Measurements from ENCODE around the gene OTUD3. TPM values are rescaled to one million over a fixed set of nuclear protein-coding genes. Genes with fewer than 3 reads are reported as not detected.

Gene OTUD3
- total and polyA plus RNA-seq, 2 of the 13 experiments (the other 11 are each of a cell fraction or from before 2014, with no cell fraction given) = 5.2 to 7.5 TPM

- TF ChIP-seq UBTF (CRISPR knock-in tag; IDR thresholded peaks at IDR 0.05) = peak; percentile 67
- 0 out of 2 replicates have a peak, but pooled peaks have one; percentile 45 for TF ChIP-seq AHDC1 (CRISPR knock-in tag; IDR thresholded peaks at IDR 0.05; ENCODE audit: borderline replicate concordance)
- 0 out of 2 replicates have a peak, but pooled peaks have one; percentile 35 for TF ChIP-seq ZMYM3 (CRISPR knock-in tag; IDR thresholded peaks at IDR 0.05)
- TF ChIP-seq FOXP4 (CRISPR knock-in tag; IDR thresholded peaks at IDR 0.05) = peak; percentile 36; the same call in 1 of the 2 replicates
- no peak for TF ChIP-seq BRD4 (CRISPR knock-in tag; IDR thresholded peaks at IDR 0.05)
- no peak for TF ChIP-seq ZNF280B (CRISPR knock-in tag; IDR thresholded peaks at IDR 0.05; ENCODE audit: borderline replicate concordance)
- no peak for TF ChIP-seq ZBTB10 (CRISPR knock-in tag; IDR thresholded peaks at IDR 0.05; ENCODE audit: borderline replicate concordance)
- no peak for TF ChIP-seq HOXA9 (CRISPR knock-in tag; IDR thresholded peaks at IDR 0.05; ENCODE audit: borderline replicate concordance)
- TF ChIP-seq MTF2 (CRISPR knock-in tag; IDR thresholded peaks at IDR 0.05; ENCODE audit: borderline replicate concordance) = no peak
- no peak for TF ChIP-seq FOXK1 (CRISPR knock-in tag; IDR thresholded peaks at IDR 0.05; ENCODE audit: borderline replicate concordance, low read depth)
- no peak for TF ChIP-seq ZNF724P (CRISPR knock-in tag; IDR thresholded peaks at IDR 0.05; ENCODE audit: borderline replicate concordance)
Measured at GRCh38 chr1:19923953-19924346, 41.8 kb downstream of the OTUD3 start (continued).
